GM21390 (cell line): ENCODE results near the gene TIMM9.
"Not testable (repeated sequence)": the region's sequence is repeated elsewhere in the genome, so short reads cannot be mapped to it uniquely, and the experiment has no call there.

Source experiments
- ATAC-seq: cut with Tn5 transposase; IDR thresholded peaks from one replicate; pipeline ENCODE4 v1.9.1; 2021; ENCODE audit not compliant: unreplicated experiment

The TIMM9 gene

GRCh38 chr14:58398895-58399294, 28.4 kb downstream of the TIMM9 start:
- ATAC-seq, result no peak

- ATAC-seq, result no peak
These were observed 28.8 kb downstream of the TIMM9 start for GRCh38 chr14:58398495-58398894.

GRCh38 chr14:58397156-58397555, 30.2 kb downstream of the TIMM9 start:
- ATAC-seq, result no peak

GRCh38 chr14:58395812-58396788, 31.2 kb downstream of the TIMM9 start, which contains the start of gene TOMM20L:
Gene TOMM20L, plus strand, starts transcription at chr14:58395930. Its CDS starts 28 bp downstream, at chr14:58395958.
- peak; percentile 95 for ATAC-seq

GRCh38 chr14:58395562-58395811, 31.8 kb downstream of the TIMM9 start:
- ATAC-seq, result no peak

- no peak for ATAC-seq
These were observed 36.5 kb downstream of the TIMM9 start for GRCh38 chr14:58390830-58391229.

- ATAC-seq, result no peak
These were observed 50.5 kb downstream of the TIMM9 start for GRCh38 chr14:58376791-58377190.

- no peak for ATAC-seq
These were observed 58.4 kb downstream of the TIMM9 start for GRCh38 chr14:58368956-58369355.

- no peak for ATAC-seq
These were observed 60.0 kb downstream of the TIMM9 start for GRCh38 chr14:58367296-58367695.

GRCh38 chr14:58364316-58364715, 63.0 kb downstream of the TIMM9 start:
- no peak for ATAC-seq

GRCh38 chr14:58362798-58363412, 64.4 kb downstream of the TIMM9 start:
- ATAC-seq, result peak; percentile 49

- not testable (repeated sequence) for ATAC-seq
These were observed 65.1 kb downstream of the TIMM9 start for GRCh38 chr14:58362272-58362671.
